ENCODE measurements around the gene TMEM51. TPM values are rescaled to one million over a fixed set of nuclear protein-coding genes. Genes with fewer than 3 reads are reported as not detected.

TMEM51 gene
- total and polyA plus RNA-seq, 9 of the 15 experiments (the other 6 are each of a cell fraction or from before 2014, with no cell fraction given), result 0.06 to 1.4 (median 0.58) TPM

DNA sequence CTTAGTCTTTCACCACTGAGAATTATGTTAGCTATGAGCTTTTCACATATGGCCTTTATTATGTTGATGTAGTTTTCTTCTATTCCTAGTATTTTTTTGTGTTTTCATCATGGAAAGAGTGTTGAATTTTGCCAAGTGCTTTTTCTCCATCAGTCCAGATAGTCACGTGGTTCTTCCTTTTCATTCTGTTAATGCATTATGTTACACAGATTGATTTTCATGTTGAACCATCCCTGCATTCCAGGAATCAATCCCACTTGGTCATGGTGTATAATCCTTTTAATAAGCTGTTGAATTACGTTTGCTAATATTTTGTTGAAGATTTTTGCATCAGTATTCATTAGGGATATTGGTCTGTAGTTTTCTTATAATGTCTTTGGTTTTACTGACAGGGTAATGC, 111.2 kb downstream of the TMEM51 start:
- peaks cover 6 to 15% of the 10 kb centered on the region in 2 experiments; a peak in 4 of 5 replicates for H3K4me1 ChIP-seq (replicated peaks in 1 of 2; ENCODE audit: control insufficient read depth in 2 of 2, insufficient read depth in 2 of 2, low read length in 2 of 2)
- H3K27ac ChIP-seq (ENCODE audit: extremely low read depth, low read depth, low read length), result no peak overlapping the region
- BruUV-seq (replicated peaks), result no TSS peak
- intact Hi-C loops (cut with micrococcal nuclease), result no loop called here
- in situ Hi-C loops (cut with MboI), result no loop called here
- H3K4me3 ChIP-seq, result no peak overlapping the region
- peaks cover 0 to 5% of the 10 kb centered on the region in 2 experiments; a peak in 2 of 5 replicates for H3K27me3 ChIP-seq (ENCODE audit: control insufficient read depth in 2 of 2, insufficient read depth in 2 of 2, low read length in 2 of 2)
- ChIA-PET CTCF (ENCODE audit: low intra/inter-chr PET ratio) (no interaction called here), POLR2A (interaction anchor here (0.6 to 1.0 kb wide), 2 partner anchors 16 to 27 kb away, joined by 3 to 4 read pairs; no protein-coding TSS in a partner anchor)
- no peaks in the 10 kb centered on the region for H3K9me1 ChIP-seq (ENCODE audit: control insufficient read depth, insufficient read depth, low read length)
- H2AFZ ChIP-seq (ENCODE audit: low read depth, low read length), result no peak overlapping the region
- H3K4me2 ChIP-seq (ENCODE audit: insufficient read depth, low read length), result no peak overlapping the region
- WGBS (ENCODE audit: insufficient coverage, low coverage, missing lambda C conversion rate), result 0% methylated on average over 2 of the region's 2 CpGs
- no peaks in the 10 kb centered on the region; the same call in 1 of the 2 replicates for H4K20me1 ChIP-seq (replicated peaks; ENCODE audit: control insufficient read depth, insufficient read depth, low read length)
- peaks cover 3% of the 10 kb centered on the region; the same call in 1 of the 2 replicates for H3K9me3 ChIP-seq (replicated peaks; ENCODE audit: control insufficient read depth, insufficient read depth, low read depth, low read length)
- no peak for FAIRE-seq
- ATAC-seq, result no peak
- no peak for DNase-seq (ENCODE audit: extremely low read depth in 1 of 4, low spot score in 3 of 4)
- no peaks in the 10 kb centered on the region for H3K79me2 ChIP-seq (ENCODE audit: control insufficient read depth, insufficient read depth, low read length)
- no peaks in the 10 kb centered on the region for H3K36me3 ChIP-seq (ENCODE audit: control insufficient read depth, insufficient read depth, low read length)
- H3K9ac ChIP-seq (ENCODE audit: insufficient read depth in 1 of 2, low read depth in 2 of 2, low read length in 2 of 2), result no peak overlapping the region
- TF ChIP-seq, protein P1, sequence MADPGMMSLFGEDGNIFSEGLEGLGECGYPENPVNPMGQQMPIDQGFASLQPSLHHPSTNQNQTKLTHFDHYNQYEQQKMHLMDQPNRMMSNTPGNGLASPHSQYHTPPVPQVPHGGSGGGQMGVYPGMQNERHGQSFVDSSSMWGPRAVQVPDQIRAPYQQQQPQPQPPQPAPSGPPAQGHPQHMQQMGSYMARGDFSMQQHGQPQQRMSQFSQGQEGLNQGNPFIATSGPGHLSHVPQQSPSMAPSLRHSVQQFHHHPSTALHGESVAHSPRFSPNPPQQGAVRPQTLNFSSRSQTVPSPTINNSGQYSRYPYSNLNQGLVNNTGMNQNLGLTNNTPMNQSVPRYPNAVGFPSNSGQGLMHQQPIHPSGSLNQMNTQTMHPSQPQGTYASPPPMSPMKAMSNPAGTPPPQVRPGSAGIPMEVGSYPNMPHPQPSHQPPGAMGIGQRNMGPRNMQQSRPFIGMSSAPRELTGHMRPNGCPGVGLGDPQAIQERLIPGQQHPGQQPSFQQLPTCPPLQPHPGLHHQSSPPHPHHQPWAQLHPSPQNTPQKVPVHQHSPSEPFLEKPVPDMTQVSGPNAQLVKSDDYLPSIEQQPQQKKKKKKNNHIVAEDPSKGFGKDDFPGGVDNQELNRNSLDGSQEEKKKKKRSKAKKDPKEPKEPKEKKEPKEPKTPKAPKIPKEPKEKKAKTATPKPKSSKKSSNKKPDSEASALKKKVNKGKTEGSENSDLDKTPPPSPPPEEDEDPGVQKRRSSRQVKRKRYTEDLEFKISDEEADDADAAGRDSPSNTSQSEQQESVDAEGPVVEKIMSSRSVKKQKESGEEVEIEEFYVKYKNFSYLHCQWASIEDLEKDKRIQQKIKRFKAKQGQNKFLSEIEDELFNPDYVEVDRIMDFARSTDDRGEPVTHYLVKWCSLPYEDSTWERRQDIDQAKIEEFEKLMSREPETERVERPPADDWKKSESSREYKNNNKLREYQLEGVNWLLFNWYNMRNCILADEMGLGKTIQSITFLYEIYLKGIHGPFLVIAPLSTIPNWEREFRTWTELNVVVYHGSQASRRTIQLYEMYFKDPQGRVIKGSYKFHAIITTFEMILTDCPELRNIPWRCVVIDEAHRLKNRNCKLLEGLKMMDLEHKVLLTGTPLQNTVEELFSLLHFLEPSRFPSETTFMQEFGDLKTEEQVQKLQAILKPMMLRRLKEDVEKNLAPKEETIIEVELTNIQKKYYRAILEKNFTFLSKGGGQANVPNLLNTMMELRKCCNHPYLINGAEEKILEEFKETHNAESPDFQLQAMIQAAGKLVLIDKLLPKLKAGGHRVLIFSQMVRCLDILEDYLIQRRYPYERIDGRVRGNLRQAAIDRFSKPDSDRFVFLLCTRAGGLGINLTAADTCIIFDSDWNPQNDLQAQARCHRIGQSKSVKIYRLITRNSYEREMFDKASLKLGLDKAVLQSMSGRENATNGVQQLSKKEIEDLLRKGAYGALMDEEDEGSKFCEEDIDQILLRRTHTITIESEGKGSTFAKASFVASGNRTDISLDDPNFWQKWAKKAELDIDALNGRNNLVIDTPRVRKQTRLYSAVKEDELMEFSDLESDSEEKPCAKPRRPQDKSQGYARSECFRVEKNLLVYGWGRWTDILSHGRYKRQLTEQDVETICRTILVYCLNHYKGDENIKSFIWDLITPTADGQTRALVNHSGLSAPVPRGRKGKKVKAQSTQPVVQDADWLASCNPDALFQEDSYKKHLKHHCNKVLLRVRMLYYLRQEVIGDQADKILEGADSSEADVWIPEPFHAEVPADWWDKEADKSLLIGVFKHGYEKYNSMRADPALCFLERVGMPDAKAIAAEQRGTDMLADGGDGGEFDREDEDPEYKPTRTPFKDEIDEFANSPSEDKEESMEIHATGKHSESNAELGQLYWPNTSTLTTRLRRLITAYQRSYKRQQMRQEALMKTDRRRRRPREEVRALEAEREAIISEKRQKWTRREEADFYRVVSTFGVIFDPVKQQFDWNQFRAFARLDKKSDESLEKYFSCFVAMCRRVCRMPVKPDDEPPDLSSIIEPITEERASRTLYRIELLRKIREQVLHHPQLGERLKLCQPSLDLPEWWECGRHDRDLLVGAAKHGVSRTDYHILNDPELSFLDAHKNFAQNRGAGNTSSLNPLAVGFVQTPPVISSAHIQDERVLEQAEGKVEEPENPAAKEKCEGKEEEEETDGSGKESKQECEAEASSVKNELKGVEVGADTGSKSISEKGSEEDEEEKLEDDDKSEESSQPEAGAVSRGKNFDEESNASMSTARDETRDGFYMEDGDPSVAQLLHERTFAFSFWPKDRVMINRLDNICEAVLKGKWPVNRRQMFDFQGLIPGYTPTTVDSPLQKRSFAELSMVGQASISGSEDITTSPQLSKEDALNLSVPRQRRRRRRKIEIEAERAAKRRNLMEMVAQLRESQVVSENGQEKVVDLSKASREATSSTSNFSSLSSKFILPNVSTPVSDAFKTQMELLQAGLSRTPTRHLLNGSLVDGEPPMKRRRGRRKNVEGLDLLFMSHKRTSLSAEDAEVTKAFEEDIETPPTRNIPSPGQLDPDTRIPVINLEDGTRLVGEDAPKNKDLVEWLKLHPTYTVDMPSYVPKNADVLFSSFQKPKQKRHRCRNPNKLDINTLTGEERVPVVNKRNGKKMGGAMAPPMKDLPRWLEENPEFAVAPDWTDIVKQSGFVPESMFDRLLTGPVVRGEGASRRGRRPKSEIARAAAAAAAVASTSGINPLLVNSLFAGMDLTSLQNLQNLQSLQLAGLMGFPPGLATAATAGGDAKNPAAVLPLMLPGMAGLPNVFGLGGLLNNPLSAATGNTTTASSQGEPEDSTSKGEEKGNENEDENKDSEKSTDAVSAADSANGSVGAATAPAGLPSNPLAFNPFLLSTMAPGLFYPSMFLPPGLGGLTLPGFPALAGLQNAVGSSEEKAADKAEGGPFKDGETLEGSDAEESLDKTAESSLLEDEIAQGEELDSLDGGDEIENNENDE (IDR thresholded peaks at IDR 0.05; ENCODE audit: low read depth, low read length), result no peak
- TF ChIP-seq NR2C1 (IDR thresholded peaks at IDR 0.05), result no peak
- TF ChIP-seq NR2C1 (tag; IDR thresholded peaks at IDR 0.05), result no peak
- no peak for TF ChIP-seq POLR2H (tag; IDR thresholded peaks at IDR 0.05; ENCODE audit: low read depth)
- TF ChIP-seq, protein P2, sequence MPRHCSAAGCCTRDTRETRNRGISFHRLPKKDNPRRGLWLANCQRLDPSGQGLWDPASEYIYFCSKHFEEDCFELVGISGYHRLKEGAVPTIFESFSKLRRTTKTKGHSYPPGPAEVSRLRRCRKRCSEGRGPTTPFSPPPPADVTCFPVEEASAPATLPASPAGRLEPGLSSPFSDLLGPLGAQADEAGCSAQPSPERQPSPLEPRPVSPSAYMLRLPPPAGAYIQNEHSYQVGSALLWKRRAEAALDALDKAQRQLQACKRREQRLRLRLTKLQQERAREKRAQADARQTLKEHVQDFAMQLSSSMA (CRISPR knock-in tag; IDR thresholded peaks at IDR 0.05), result no peak
- no peak for TF ChIP-seq U2AF2 (optimal IDR thresholded peaks at IDR 0.05; ENCODE audit: low read depth, low read length)
- no peak for TF ChIP-seq ZSCAN29 (IDR thresholded peaks at IDR 0.05)
- TF ChIP-seq, protein P3, sequence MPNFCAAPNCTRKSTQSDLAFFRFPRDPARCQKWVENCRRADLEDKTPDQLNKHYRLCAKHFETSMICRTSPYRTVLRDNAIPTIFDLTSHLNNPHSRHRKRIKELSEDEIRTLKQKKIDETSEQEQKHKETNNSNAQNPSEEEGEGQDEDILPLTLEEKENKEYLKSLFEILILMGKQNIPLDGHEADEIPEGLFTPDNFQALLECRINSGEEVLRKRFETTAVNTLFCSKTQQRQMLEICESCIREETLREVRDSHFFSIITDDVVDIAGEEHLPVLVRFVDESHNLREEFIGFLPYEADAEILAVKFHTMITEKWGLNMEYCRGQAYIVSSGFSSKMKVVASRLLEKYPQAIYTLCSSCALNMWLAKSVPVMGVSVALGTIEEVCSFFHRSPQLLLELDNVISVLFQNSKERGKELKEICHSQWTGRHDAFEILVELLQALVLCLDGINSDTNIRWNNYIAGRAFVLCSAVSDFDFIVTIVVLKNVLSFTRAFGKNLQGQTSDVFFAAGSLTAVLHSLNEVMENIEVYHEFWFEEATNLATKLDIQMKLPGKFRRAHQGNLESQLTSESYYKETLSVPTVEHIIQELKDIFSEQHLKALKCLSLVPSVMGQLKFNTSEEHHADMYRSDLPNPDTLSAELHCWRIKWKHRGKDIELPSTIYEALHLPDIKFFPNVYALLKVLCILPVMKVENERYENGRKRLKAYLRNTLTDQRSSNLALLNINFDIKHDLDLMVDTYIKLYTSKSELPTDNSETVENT (CRISPR knock-in tag; IDR thresholded peaks at IDR 0.05), result no peak
